Hepatocyte (in vitro differentiated cells): ENCODE results near the gene FAM181A. TPM values are rescaled to one million over a fixed set of nuclear protein-coding genes. Genes with fewer than 3 reads are reported as not detected.

Experiments used
- DNase-seq: peaks from one replicate; pipeline ENCODE4 v3.0.0-alpha.2; 2016; ENCODE audit warnings: low spot score
- H2AFZ ChIP-seq: fragments of 200-600 bp; sonication (generic); 2 replicates; pipeline ENCODE4 v1.6.0; 2016; ENCODE audit warnings: antibody characterized with exemption, mild to moderate bottlenecking
- H3K27ac ChIP-seq: fragments of 200-600 bp; sonication (generic); 2 replicates; pipeline ENCODE4 v1.5.1; 2016; ENCODE audit warnings: mild to moderate bottlenecking
- H3K27me3 ChIP-seq: fragments of 200-600 bp; sonication (generic); 2 replicates; pipeline ENCODE4 v1.6.1; 2016
- H3K36me3 ChIP-seq: fragments of 200-600 bp; sonication (generic); replicated peaks from 2 replicates; pipeline ENCODE4 v1.5.1; 2016; ENCODE audit warnings: low read depth; ENCODE audit not compliant: insufficient read depth
- H3K4me1 ChIP-seq: fragments of 200-600 bp; sonication (generic); 2 replicates; pipeline ENCODE4 v1.5.1; 2016; ENCODE audit warnings: mild to moderate bottlenecking, moderate library complexity; ENCODE audit not compliant: insufficient read depth
- H3K4me2 ChIP-seq: fragments of 200-600 bp; sonication (generic); 2 replicates; pipeline ENCODE4 v1.6.0; 2016
- H3K4me3 ChIP-seq: fragments of 200-600 bp; sonication (generic); 2 replicates; pipeline ENCODE4 v1.5.1; 2016; ENCODE audit warnings: mild to moderate bottlenecking
- H3K79me2 ChIP-seq: fragments of 200-600 bp; sonication (generic); 2 replicates; pipeline ENCODE4 v1.6.0; 2017; ENCODE audit warnings: mild to moderate bottlenecking
- H3K9me2 ChIP-seq: fragments of 200-600 bp; sonication (generic); replicated peaks from 2 replicates; pipeline ENCODE4 v1.6.0; 2017; ENCODE audit warnings: mild to moderate bottlenecking; ENCODE audit not compliant: insufficient read depth
- H3K9me3 ChIP-seq: fragments of 200-600 bp; sonication (generic); 2 replicates; pipeline ENCODE4 v1.5.1; 2016; ENCODE audit warnings: low read depth, mild to moderate bottlenecking
- H4K20me1 ChIP-seq: fragments of 200-600 bp; sonication (generic); 2 replicates; pipeline ENCODE4 v1.6.0; 2016; ENCODE audit warnings: mild to moderate bottlenecking; ENCODE audit not compliant: insufficient read depth, poor library complexity, severe bottlenecking
- EZH2 ChIP-seq: fragments of 200-600 bp; sonication (generic); IDR thresholded peaks from 2 replicates; pipeline ENCODE4 v1.6.1; 2016; ENCODE audit warnings: antibody characterized with exemption, mild to moderate bottlenecking, borderline replicate concordance
- EZH2phosphoT487 ChIP-seq: fragments of 200-600 bp; sonication (generic); IDR thresholded peaks from one replicate; pipeline ENCODE4 v1.6.1; 2018; ENCODE audit warnings: antibody characterized with exemption, mild to moderate bottlenecking, low read depth, moderate library complexity; ENCODE audit not compliant: unreplicated experiment, severe bottlenecking
- WGBS: methylation state at CpG from one replicate; pipeline ENCODE4 v1.1.6; 2016; ENCODE audit warnings: low lambda C conversion rate; ENCODE audit errors: missing lambda C conversion rate; 5-methylcytosine and 5-hydroxymethylcytosine counted together
- polyA plus RNA-seq: library from polyadenylated mRNA; unstranded; fragments of >200 nt; fragmentation: Nextera tagmentation; extraction: Ambion mirVana; gene quantifications from 2 replicates; pipeline ENCODE4 v1.2.1, GENCODE V29; 2016
- total RNA-seq: library from RNA; depleted of rRNA; stranded (reverse); fragments of >200 nt; gene quantifications from 2 replicates; pipeline ENCODE4 v1.2.3, GENCODE V29; 2014
- TF ChIP-seq, protein P1 (sequence below): fragments of 200-600 bp; sonication (generic); IDR thresholded peaks from 2 replicates; pipeline ENCODE4 v1.5.1; 2016; ENCODE audit warnings: antibody characterized with exemption, mild to moderate bottlenecking; ENCODE audit not compliant: poor library complexity

The FAM181A gene
- total and polyA plus RNA-seq, 2 experiments from 2014 or later, result not detected

DNA sequence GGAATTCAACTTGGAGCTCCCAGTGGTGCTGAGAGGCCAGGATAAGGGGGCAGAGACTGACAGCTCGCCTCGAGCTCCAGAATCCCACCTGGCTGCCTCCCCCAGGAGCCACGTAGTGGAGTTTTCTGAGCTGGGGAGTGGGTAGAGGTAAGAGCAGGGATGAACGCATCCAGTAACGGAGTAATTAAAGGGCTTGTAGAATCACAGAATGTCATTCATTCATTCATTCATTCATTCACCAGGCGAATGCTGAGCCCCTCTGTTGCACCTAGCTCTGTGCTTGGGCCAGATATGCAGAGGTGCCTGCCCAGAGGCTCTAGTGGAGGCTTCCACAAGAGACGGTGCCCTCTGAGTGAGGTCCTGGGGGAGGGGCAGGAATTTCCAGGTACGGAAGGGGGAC is 8.1 kb downstream of the FAM181A start:
- WGBS, result 83% methylated on average over 8 of the region's 8 CpGs
- Histone ChIP-seq H2AFZ (no peak overlapping the region), H3K27ac (no peak overlapping the region), H3K9me2 (no peaks in the 10 kb centered on the region), H3K79me2 (no peaks in the 10 kb centered on the region), H3K4me3 (no peak overlapping the region), H3K36me3 (no peaks in the 10 kb centered on the region), H3K27me3 (peaks cover 19% of the 10 kb centered on the region), H3K4me2 (no peak overlapping the region), H4K20me1 (no peaks in the 10 kb centered on the region), H3K4me1 (no peaks in the 10 kb centered on the region), H3K9me3 (no peaks in the 10 kb centered on the region)
- no peak for DNase-seq
- TF ChIP-seq EZH2phosphoT487 (no peak), EZH2 (no peak)
- TF ChIP-seq, protein P1, sequence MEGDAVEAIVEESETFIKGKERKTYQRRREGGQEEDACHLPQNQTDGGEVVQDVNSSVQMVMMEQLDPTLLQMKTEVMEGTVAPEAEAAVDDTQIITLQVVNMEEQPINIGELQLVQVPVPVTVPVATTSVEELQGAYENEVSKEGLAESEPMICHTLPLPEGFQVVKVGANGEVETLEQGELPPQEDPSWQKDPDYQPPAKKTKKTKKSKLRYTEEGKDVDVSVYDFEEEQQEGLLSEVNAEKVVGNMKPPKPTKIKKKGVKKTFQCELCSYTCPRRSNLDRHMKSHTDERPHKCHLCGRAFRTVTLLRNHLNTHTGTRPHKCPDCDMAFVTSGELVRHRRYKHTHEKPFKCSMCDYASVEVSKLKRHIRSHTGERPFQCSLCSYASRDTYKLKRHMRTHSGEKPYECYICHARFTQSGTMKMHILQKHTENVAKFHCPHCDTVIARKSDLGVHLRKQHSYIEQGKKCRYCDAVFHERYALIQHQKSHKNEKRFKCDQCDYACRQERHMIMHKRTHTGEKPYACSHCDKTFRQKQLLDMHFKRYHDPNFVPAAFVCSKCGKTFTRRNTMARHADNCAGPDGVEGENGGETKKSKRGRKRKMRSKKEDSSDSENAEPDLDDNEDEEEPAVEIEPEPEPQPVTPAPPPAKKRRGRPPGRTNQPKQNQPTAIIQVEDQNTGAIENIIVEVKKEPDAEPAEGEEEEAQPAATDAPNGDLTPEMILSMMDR, result no peak

DNA sequence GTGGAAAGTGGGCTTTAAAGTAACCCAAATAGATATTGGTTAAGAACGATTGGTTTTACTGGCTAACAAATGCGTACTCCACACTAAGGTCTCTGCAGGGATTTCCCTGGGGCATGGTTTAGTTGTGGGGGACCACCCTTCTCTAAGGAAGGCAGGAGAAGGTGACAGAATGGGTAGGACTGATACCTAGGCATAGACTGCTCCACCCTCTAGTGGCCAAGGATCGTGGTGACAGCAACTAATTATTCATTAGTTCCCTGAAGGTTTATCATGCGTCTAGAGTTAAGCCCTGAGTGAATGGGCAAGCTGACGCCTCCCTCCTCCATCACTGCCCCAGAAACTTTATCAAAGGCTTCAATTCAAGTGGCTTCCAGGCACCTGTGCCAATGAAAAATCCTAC is 9.1 kb downstream of the FAM181A start:
- Histone ChIP-seq H4K20me1 (no peaks in the 10 kb centered on the region), H3K27ac (no peak overlapping the region), H3K27me3 (peaks cover 19% of the 10 kb centered on the region), H3K9me2 (no peaks in the 10 kb centered on the region), H3K4me3 (no peak overlapping the region), H3K9me3 (no peaks in the 10 kb centered on the region), H3K79me2 (no peaks in the 10 kb centered on the region), H3K36me3 (no peaks in the 10 kb centered on the region), H3K4me2 (no peak overlapping the region), H2AFZ (no peak overlapping the region), H3K4me1 (no peaks in the 10 kb centered on the region)
- WGBS, result 23% methylated on average over 5 of the region's 5 CpGs
- no peak for TF ChIP-seq EZH2
- TF ChIP-seq EZH2phosphoT487, result no peak
- TF ChIP-seq, protein P1, result peak; percentile 56
- DNase-seq, result peak; percentile 62

DNA sequence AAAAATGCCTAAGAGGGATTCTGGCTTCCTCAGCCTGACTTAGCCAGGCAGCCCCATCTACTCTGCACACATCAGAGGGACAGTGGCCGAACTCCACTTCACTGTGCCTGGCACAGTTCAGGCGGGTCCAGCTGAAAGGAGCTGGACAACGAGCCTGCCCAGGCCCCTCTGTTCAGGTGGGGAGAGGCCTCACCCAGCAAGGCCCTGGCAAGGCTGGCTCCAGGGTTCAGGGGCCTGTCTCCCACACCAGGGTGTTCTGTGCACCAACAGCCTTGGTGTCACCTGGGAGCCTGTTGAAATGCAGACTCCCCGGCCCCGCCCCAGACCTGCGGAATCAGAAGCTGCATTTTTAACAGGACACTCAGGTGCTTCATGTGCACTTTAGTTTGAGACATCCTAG is 9.8 kb downstream of the FAM181A start:
- H2AFZ ChIP-seq, result no peak overlapping the region
- no peak overlapping the region for H3K4me2 ChIP-seq
- H3K79me2 ChIP-seq, result no peaks in the 10 kb centered on the region
- no peaks in the 10 kb centered on the region for H4K20me1 ChIP-seq
- no peak for DNase-seq
- H3K27ac ChIP-seq, result no peak overlapping the region
- 95% methylated on average over 6 of the region's 6 CpGs for WGBS
- no peak for TF ChIP-seq EZH2
- no peak for TF ChIP-seq EZH2phosphoT487
- TF ChIP-seq, protein P1, result no peak
- no peaks in the 10 kb centered on the region for H3K36me3 ChIP-seq
- H3K9me2 ChIP-seq, result no peaks in the 10 kb centered on the region
- H3K4me3 ChIP-seq, result no peak overlapping the region
- no peaks in the 10 kb centered on the region for H3K4me1 ChIP-seq
- H3K9me3 ChIP-seq, result no peaks in the 10 kb centered on the region
- H3K27me3 ChIP-seq, result peaks cover 19% of the 10 kb centered on the region

DNA sequence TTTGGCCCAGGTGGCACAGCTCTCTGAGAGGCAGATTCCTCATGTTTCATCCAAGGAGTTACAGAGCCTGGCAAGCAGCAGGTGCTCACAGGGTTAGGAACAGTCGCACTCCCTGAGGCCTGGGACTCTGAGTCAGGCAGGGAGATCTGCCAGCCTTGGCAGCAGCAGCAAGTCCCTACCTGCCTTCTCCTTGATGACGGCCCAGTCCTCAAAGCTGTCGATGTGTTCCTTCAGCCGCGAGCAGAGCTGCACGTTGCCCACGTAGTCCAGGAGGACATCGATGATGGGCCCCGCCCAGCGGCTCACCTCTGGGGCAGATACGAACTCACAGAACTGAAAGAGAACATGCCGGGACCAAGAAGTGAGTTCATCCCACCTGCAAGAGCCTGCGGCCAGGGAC is 10.4 kb downstream of the FAM181A start:
- Histone ChIP-seq H3K27ac (no peak overlapping the region), H4K20me1 (no peaks in the 10 kb centered on the region), H2AFZ (no peak overlapping the region), H3K4me3 (no peak overlapping the region), H3K79me2 (no peaks in the 10 kb centered on the region), H3K27me3 (peaks cover 19% of the 10 kb centered on the region), H3K4me1 (no peaks in the 10 kb centered on the region), H3K9me3 (no peaks in the 10 kb centered on the region), H3K4me2 (no peak overlapping the region), H3K36me3 (no peaks in the 10 kb centered on the region), H3K9me2 (no peaks in the 10 kb centered on the region)
- DNase-seq, result no peak
- WGBS, result 86% methylated on average over 13 of the region's 13 CpGs
- TF ChIP-seq EZH2, result no peak
- TF ChIP-seq, protein P1, result no peak
- no peak for TF ChIP-seq EZH2phosphoT487
